Measurements from ENCODE around the gene CCDC144A.
"Not testable (repeated sequence)": the region's sequence is repeated elsewhere in the genome, so short reads cannot be mapped to it uniquely, and the experiment has no call there.

The CCDC144A gene

GRCh38 chr17:16820161-16820877, 130.3 kb downstream of the CCDC144A start:
- DNase-seq (ENCODE audit: low read depth): no peak
- no peak overlapping the region for H3K4me3 ChIP-seq (ENCODE audit: low read depth, low read length)

GRCh38 chr17:16820979-16821543, 131.0 kb downstream of the CCDC144A start:
- H3K4me3 ChIP-seq (ENCODE audit: low read depth, low read length): no peak overlapping the region
- DNase-seq (ENCODE audit: low read depth): no peak
- TF ChIP-seq MYC (IDR thresholded peaks at IDR 0.05; ENCODE audit: low read depth, low read length) (no peak), POLR2A (IDR thresholded peaks at IDR 0.05; ENCODE audit: extremely low read depth, insufficient read length) (no peak), CTCF (IDR thresholded peaks at IDR 0.05; ENCODE audit: low read depth, low read length) (no peak), MAX (IDR thresholded peaks at IDR 0.05; ENCODE audit: low read depth, low read length) (no peak)

More at GRCh38 chr17:16820161-16820877, 130.3 kb downstream of the CCDC144A start:
- TF ChIP-seq CTCF (IDR thresholded peaks at IDR 0.05; ENCODE audit: low read depth, low read length): no peak
- no peak for TF ChIP-seq MAX (IDR thresholded peaks at IDR 0.05; ENCODE audit: low read depth, low read length)
- no peak for TF ChIP-seq POLR2A (IDR thresholded peaks at IDR 0.05; ENCODE audit: extremely low read depth, insufficient read length)
- no peak for TF ChIP-seq MYC (IDR thresholded peaks at IDR 0.05; ENCODE audit: low read depth, low read length)

GRCh38 chr17:16822133-16822532, 132.1 kb downstream of the CCDC144A start:
- H3K4me3 ChIP-seq (ENCODE audit: low read depth, low read length); DNase-seq (ENCODE audit: low read depth): not testable (repeated sequence)

- not testable (repeated sequence) for H3K4me3 ChIP-seq (ENCODE audit: low read depth, low read length); DNase-seq (ENCODE audit: low read depth)
These were observed 133.8 kb downstream of the CCDC144A start for GRCh38 chr17:16823768-16824406.
